Activated CD8-positive, alpha-beta memory T cell treated with anti-CD3 and anti-CD28 coated beads, Interleukin-2, amount 50 U/mL, for 24 hours (primary cell): ENCODE results near the gene RMC1.
"Not testable (repeated sequence)": the region's sequence is repeated elsewhere in the genome, so short reads cannot be mapped to it uniquely, and the experiment has no call there.

Source experiments
- DNase-seq: peaks from one replicate; pipeline ENCODE4 v3.0.0-alpha.2; 2020; ENCODE audit errors: extremely low read depth

Gene RMC1

DNA sequence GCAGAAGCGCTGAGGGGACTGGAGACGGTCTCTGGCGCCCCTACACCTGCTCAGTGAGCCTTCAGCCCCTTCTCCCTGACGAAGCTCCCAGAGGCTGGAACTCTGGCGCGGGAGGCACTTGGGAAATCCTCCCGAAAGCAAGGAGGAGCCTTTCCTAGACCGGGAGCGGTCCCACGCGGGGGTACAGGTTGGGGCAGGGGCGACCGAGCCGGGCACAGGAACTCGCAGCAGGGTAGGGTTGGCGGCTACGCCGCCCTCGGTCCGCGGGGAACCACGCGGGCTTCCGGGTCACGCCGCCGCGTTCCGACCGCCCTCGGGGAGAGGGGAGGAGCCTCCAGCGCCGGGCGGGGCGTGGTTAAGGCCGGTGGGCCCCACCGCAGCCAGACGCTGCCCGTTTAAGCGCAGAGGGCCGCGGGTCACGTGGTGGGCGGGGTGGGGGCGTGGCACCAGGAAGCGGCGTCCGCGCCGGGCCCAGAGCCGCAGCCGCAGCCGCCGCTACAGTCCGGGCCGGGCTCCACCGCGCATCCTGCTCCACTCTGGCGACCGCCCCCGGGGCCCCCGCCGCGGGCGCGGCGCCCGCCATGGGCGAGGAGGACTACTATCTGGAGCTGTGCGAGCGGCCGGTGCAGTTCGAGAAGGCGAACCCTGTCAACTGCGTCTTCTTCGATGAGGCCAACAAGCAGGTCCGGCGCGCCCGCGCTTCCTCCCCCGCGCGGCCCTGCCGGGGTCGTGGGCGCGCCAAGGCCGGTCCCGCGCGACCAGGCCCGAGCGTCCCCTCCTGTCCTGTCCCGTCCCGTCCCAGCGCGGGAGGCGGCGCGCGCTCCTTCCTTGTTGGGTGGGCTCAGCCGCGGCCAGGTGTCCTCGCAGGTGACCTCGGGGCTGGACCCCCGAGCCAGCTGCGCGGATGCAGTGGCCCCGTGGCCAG is at the start of gene RMC1:
Gene RMC1, plus strand, starts transcription at position 474 of the 925 bp plus-strand sequence. Its CDS starts 108 bp downstream, at position 582.
- peak; percentile 90 for DNase-seq

GRCh38 chr18:23453680-23454058 is 49.6 kb upstream of the RMC1 start:
- no peak for DNase-seq

- no peak for DNase-seq
Measured at GRCh38 chr18:23456835-23457234, 46.5 kb upstream of the RMC1 start.

GRCh38 chr18:23458830-23459529 is 44.3 kb upstream of the RMC1 start:
- DNase-seq: no peak

DNA sequence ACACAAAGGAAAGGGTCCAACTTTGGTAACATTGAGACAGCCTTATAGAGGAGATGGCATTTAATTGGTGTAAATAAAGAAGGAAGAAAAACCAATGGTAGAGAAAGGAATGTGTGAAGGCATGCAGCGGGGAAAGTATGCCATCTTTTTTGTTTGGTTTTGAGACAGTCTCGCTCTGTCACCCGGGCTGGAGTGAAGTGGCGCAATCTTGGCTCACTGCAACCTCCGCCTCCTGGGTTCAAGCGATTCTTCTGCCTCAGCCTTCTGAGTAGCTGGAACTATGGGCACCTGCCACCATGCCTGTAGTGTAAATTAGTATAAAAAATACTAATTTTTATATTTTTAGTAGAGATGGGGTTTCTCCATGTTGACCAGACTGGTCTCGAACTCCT is 43.8 kb upstream of the RMC1 start:
- DNase-seq: no peak

- no peak for DNase-seq
Measured at GRCh38 chr18:23460285-23461273, 42.7 kb upstream of the RMC1 start.

DNA sequence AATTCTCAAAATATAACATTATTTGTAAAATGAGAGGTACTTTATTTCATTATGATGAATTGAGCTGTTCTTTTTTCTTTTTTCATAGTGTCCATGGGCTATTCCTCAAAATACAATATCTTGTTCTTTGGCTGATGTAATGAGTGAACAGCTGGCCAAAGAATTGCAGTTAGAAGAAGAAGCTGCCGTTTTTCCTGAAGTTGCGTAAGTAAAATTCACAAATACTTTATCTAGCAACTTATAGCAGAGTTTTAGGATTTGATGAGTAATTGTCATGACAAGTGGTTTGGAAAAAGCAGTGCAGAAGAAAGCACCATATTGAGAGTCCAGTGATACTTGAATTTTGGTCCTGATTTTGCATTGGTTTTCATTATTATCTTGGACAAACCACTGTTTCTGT is 40.4 kb upstream of the RMC1 start:
- no peak for DNase-seq

DNA sequence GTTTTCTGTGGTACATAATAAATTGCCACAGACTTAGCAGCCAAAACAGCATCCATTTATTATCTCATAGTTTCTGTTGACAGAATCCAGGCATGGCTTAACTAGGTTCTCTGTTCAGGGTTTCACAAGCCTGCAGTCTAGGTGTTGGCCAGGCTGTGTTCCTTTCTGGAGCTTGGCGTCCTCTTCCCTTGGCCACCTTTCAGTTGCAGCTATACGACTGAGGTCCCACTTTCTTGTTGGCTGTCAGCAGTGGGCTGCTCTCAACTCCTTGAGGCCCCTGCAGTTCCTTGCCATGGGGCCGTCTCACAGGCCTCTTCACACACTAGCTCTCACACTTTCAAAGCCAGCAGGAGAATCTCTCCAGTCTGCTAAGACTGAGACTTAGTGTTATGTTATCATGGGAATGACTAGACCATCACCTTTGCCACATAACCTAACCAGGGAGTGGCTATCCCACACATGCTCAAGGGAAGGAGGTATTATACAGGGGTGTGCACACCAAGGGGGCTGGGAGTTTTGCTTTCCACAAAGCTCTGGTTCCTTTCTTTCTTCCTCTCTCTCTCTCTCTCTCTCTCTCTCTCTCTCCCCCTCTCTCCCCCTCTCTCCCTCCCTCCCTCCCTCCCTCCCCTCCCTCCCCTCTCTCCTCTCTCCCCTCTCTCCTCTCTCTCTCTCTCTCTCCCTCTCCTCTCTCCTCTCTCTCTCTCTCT is 34.4 kb upstream of the RMC1 start:
- DNase-seq: no peak

DNA sequence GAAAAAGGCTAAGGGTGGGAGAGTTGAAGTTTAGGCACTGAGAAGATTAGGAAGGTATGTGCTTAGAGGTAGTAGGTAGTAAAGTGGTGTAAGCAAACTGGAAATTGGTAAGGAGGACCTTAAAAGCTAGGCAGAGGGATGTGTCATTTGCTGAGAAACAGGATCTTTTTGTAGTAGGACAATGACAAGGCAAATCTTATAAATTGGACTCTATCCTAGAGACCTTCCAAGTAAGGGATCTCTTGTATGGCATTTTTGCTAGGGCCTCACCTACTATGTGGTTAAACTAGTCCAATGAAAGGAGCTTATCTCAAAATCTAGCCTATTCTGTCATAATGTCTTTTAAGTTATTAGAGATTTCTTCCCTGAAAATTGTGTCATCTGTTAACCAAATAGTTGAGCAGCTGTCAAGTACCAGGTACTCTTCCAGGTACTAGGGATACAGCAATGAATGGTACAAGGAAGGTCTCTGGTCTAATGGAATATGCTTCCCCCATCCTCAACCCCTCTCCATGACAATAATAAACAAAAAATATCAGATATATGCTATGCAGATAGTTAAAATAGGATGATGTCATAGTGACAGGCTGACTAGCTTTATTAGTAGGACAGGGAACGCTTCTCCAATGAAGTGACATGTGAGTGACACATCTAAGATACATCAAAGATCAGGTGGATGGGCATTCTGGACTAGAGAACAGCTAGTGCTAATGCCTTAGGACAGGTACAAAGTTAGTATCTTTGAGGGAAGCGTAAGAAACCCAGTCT is 32.5 kb upstream of the RMC1 start:
- DNase-seq: no peak

GRCh38 chr18:23471486-23471885 is 31.8 kb upstream of the RMC1 start:
- DNase-seq: no peak

- no peak for DNase-seq
Measured at GRCh38 chr18:23479829-23480505, 23.3 kb upstream of the RMC1 start.

DNA sequence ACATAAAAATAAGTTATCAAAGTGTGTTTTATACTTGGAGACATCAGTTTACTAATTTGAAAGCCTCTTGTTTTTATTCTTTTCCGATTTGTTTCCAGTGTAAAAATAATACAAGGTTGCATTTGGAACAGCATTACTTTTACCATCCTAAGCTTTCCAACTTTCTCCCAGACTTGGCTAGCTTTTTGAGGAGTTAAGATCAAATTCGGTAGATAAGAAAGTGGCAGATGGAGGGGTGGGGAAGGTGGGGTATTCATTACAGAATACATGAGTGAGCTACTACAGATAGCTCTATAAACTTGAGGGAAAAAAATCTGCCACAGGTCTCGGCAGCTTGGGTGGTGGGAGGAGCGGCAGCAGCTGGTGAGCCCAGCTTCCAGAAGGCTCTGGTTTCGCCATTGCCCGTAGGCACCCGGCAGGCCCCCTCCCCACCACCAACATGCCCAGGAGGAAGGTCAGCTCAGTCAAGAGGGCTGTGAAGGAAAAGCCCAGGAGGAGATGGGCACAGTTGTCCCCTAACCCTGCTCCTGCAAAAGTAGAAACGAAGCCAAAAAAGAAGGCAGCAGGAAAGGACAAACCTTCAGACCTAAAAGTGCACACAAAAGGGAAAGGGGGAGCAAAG is 18.6 kb upstream of the RMC1 start:
- DNase-seq: no peak

GRCh38 chr18:23485386-23485785 is 17.9 kb upstream of the RMC1 start:
- DNase-seq: no peak

DNA sequence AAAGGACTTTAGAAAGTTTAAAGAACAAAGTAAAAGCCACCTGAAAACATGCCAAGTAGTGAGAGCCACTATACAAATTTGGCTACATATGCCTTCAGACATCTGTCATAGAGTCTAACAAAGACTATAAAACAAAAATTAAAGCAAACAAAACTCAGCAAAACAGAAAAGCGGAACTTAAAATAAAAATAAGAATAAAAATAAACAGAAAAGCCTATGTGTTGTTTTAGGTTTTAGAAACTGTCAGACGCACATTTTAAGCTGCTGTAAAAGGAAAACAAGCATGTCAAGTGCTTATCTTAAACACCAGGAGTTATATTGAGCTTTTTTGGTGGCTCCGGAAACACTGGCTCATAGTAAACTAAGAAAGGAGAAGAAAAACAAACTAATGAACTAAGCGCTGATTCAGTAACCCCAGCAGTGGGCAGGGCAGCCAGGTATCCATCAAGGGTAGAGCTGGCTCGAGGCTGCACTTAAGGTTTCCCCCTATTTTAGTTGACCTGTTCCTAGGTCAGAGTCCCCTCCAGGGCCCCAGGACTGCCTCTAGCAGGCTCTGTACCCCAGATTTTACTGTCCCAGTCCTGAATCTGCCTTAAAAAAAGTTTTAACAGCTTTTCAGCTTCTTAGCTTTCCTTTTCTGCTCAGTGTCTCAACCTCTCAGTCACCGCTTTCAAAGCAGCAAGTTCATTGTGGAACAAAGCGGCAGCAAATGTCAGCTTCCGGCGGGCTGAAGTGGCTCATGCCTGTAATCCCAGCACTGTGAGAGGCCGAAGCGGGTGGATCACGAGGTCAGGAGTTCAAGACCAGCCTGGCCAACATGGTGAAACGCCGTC is 15.4 kb upstream of the RMC1 start:
- no peak for DNase-seq

DNA sequence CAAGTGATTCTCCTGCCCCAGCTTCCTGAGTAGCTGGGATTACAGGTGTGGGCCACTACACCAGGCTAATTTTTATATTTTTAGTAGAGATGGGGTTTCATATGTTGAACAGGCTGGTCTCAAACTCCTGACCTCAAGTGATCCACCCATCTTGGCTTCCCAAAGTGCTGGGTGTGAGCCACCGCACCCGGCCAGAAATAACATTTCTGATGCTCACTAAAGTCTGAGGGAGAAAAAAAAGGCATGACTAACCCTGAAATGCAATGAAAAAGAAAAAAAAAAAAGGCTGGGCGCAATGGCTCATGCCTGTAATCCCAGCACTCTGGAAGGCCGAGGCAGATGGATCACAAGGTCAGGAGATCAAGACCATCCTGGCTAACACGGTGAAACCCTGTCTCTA is 13.7 kb upstream of the RMC1 start:
- DNase-seq: not testable (repeated sequence)

DNA sequence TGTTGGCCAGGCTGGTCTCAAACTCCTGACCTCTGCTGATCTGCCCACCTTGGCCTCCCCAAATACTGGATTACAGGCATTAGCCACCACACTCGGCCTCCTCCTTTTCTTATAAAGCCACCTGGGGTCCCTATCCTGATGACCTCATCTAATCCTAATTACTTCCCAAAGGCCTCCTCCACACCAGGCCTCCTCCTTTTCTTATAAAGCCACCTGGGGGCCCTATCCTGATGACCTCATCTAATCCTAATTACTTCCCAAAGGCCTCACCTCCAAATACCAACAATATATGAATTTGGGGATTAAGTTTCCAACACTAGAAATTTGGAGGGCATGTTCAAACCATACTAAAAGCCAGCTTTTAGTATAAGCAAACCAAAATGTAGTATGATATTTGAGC is 9.7 kb upstream of the RMC1 start:
- no peak for DNase-seq

DNA sequence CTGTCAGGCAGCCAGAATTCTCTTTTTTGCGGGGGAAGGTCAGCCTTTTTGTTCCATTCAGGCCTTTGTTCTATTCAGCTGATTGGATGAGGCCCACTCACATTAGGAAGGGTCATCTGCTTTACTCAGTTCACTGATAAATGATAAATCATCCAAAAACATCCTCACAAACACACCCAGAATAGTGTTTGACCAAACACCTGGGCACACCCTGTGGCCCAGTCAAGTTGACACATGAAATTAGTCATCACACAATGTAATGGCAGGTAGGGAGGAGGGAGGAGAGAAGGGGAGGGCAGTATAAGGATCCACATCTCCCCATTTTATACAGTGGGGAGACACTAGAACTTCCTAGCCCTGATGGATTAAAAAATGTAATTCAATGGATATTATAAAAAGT is 8.3 kb upstream of the RMC1 start:
- DNase-seq: no peak

DNA sequence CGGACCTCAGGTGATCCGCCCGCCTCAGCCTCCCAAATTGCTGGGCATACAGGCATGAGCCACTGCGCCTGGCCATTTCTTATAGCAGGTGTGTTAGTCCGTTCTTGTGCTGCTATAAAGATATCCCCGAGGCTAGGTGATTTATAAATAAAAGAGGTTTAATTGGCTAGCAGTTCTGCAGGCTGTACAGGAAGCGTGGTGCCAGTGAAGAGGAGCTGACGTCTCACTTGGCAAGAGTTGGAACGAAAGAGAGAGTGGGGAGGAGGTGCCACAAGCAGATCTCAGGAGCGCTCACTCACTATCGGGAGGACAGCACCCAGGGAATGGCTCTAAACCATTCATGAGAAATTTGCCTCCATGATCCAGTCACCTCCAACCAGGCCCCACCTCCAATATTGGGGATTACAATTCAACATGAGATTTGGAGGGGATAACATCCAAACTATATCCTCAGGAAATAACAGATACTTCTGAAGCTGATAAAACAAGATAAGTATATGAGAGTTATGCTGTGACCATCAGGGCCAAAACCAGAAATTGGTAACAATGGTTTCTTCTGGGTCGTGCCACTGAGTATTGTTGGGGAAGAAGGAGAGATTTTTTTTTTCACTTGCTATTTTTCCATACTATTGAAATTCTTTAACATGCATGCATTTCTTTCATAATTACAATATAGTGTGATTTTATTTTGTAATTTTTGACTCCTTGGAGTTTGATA is 7.4 kb upstream of the RMC1 start:
- no peak for DNase-seq
